ENCODE measurements around the gene CWC27. TPM values are rescaled to one million over a fixed set of nuclear protein-coding genes. Genes with fewer than 3 reads are reported as not detected.

Gene CWC27
- total RNA-seq, 1 donor from 2014 or later: 56.6 TPM

GRCh38 chr5:64876203-64876602, 107.5 kb downstream of the CWC27 start:
- Histone ChIP-seq H3K27ac (no peak overlapping the region), H3K27me3 (no peaks in the 10 kb centered on the region), H3K4me1 (no peaks in the 10 kb centered on the region), H3K79me2 (ENCODE audit: low read depth) (no peaks in the 10 kb centered on the region), H3K4me3 (no peak overlapping the region), H4K20me1 (ENCODE audit: low read depth) (no peaks in the 10 kb centered on the region), H3K4me2 (no peak overlapping the region), H2AFZ (replicated peaks) (no peak overlapping the region), H3K9me3 (ENCODE audit: low read depth) (no peaks in the 10 kb centered on the region), H3K9ac (no peak overlapping the region), H3K36me3 (no peaks in the 10 kb centered on the region), H3F3A (ENCODE audit: low read depth) (no peaks in the 10 kb centered on the region)
- H3K4me1 Mint-ChIP-seq: peaks cover 6% of the 10 kb centered on the region
- H3K9me3 Mint-ChIP-seq: no peaks in the 10 kb centered on the region
- no peaks in the 10 kb centered on the region for H3K36me3 Mint-ChIP-seq
- H3K27ac Mint-ChIP-seq: no peak overlapping the region
- DNase-seq (ENCODE audit: low spot score): no peak
- H3K4me3 Mint-ChIP-seq: no peak overlapping the region
- TF ChIP-seq EZH2phosphoT487 (IDR thresholded peaks at IDR 0.05): no peak
- TF ChIP-seq CTCF (IDR thresholded peaks at IDR 0.05): no peak
- no peak for TF ChIP-seq EZH2 (IDR thresholded peaks at IDR 0.05)
- H3K27me3 Mint-ChIP-seq (ENCODE audit: insufficient read depth, low read depth): no peaks in the 10 kb centered on the region

- H3K4me1 ChIP-seq: no peaks in the 10 kb centered on the region
- H3K79me2 ChIP-seq (ENCODE audit: low read depth): no peaks in the 10 kb centered on the region
- no peaks in the 10 kb centered on the region for H3K36me3 Mint-ChIP-seq
- H3K36me3 ChIP-seq: no peaks in the 10 kb centered on the region
- no peak overlapping the region for H3K9ac ChIP-seq
- no peaks in the 10 kb centered on the region for H3F3A ChIP-seq (ENCODE audit: low read depth)
- H3K27ac ChIP-seq: no peak overlapping the region
- peaks cover under 1% of the 10 kb centered on the region for H3K4me1 Mint-ChIP-seq
- H3K4me3 Mint-ChIP-seq: no peak overlapping the region
- no peaks in the 10 kb centered on the region for H3K9me3 Mint-ChIP-seq
- no peaks in the 10 kb centered on the region for H4K20me1 ChIP-seq (ENCODE audit: low read depth)
- H3K27ac Mint-ChIP-seq: no peak overlapping the region
- H3K27me3 ChIP-seq: no peaks in the 10 kb centered on the region
- no peaks in the 10 kb centered on the region for H3K9me3 ChIP-seq (ENCODE audit: low read depth)
- no peak for DNase-seq (ENCODE audit: low spot score)
- H2AFZ ChIP-seq (replicated peaks): no peak overlapping the region
- H3K27me3 Mint-ChIP-seq (ENCODE audit: insufficient read depth, low read depth): no peaks in the 10 kb centered on the region
- TF ChIP-seq EZH2 (IDR thresholded peaks at IDR 0.05) (no peak), EZH2phosphoT487 (IDR thresholded peaks at IDR 0.05) (no peak), CTCF (IDR thresholded peaks at IDR 0.05) (no peak)
- no peak overlapping the region for H3K4me3 ChIP-seq
- H3K4me2 ChIP-seq: no peak overlapping the region
Measured at GRCh38 chr5:64880821-64881220, 112.1 kb downstream of the CWC27 start.

- no peaks in the 10 kb centered on the region for H4K20me1 ChIP-seq (ENCODE audit: low read depth)
- H3K9me3 ChIP-seq (ENCODE audit: low read depth): no peaks in the 10 kb centered on the region
- H3K9me3 Mint-ChIP-seq: no peaks in the 10 kb centered on the region
- H3K27ac ChIP-seq: no peak overlapping the region
- H2AFZ ChIP-seq (replicated peaks): no peak overlapping the region
- TF ChIP-seq EZH2phosphoT487 (IDR thresholded peaks at IDR 0.05) (no peak), EZH2 (IDR thresholded peaks at IDR 0.05) (no peak), CTCF (IDR thresholded peaks at IDR 0.05) (no peak)
- no peaks in the 10 kb centered on the region for H3F3A ChIP-seq (ENCODE audit: low read depth)
- H3K4me3 ChIP-seq: no peak overlapping the region
- no peaks in the 10 kb centered on the region for H3K79me2 ChIP-seq (ENCODE audit: low read depth)
- no peaks in the 10 kb centered on the region for H3K27me3 ChIP-seq
- no peak for DNase-seq (ENCODE audit: low spot score)
- H3K27me3 Mint-ChIP-seq (ENCODE audit: insufficient read depth, low read depth): no peaks in the 10 kb centered on the region
- no peaks in the 10 kb centered on the region for H3K36me3 Mint-ChIP-seq
- H3K9ac ChIP-seq: no peak overlapping the region
- H3K4me1 ChIP-seq: no peaks in the 10 kb centered on the region
- no peak overlapping the region for H3K4me2 ChIP-seq
- H3K4me1 Mint-ChIP-seq: no peaks in the 10 kb centered on the region
- no peak overlapping the region for H3K27ac Mint-ChIP-seq
- H3K36me3 ChIP-seq: no peaks in the 10 kb centered on the region
- H3K4me3 Mint-ChIP-seq: no peak overlapping the region
Measured at GRCh38 chr5:64883912-64884311, 115.2 kb downstream of the CWC27 start.
